ENCODE data around the gene STKLD1. TPM values are rescaled to one million over a fixed set of nuclear protein-coding genes. Genes with fewer than 3 reads are reported as not detected.
A peak's percentile ranks its signal among the peaks of the same experiment; 100 is the strongest.

Gene STKLD1
- total RNA-seq, 2 donors from 2014 or later, result 0.77 TPM; not detected in 1

GRCh38 chr9:133351526-133351907 is 24.6 kb upstream of the STKLD1 start:
- Mint-ChIP-seq H3K27ac (no peak overlapping the region), H3K4me1 (peaks cover 27% of the 10 kb centered on the region), H3K36me3 (ENCODE audit: low read depth) (peaks cover 66% of the 10 kb centered on the region), H3K4me3 (no peak overlapping the region), H3K9me3 (no peaks in the 10 kb centered on the region), H3K27me3 (no peaks in the 10 kb centered on the region)
- ATAC-seq (replicated peaks), result no peak

- peaks cover 61% of the 10 kb centered on the region for H3K36me3 Mint-ChIP-seq (ENCODE audit: low read depth)
- H3K27ac Mint-ChIP-seq, result no peak overlapping the region
- H3K27me3 Mint-ChIP-seq, result no peaks in the 10 kb centered on the region
- no peaks in the 10 kb centered on the region for H3K9me3 Mint-ChIP-seq
- H3K4me3 Mint-ChIP-seq, result no peak overlapping the region
- peaks cover 22% of the 10 kb centered on the region for H3K4me1 Mint-ChIP-seq
- ATAC-seq (replicated peaks), result no peak
These were observed 24.1 kb upstream of the STKLD1 start for GRCh38 chr9:133351908-133352634.

GRCh38 chr9:133352635-133353340 is 23.4 kb upstream of the STKLD1 start:
- no peak for ATAC-seq (replicated peaks)
- Mint-ChIP-seq H3K4me3 (no peak overlapping the region), H3K27ac (peak overlapping the region; percentile 72), H3K4me1 (peaks cover 23% of the 10 kb centered on the region), H3K27me3 (no peaks in the 10 kb centered on the region), H3K36me3 (ENCODE audit: low read depth) (peaks cover 60% of the 10 kb centered on the region), H3K9me3 (no peaks in the 10 kb centered on the region)

DNA sequence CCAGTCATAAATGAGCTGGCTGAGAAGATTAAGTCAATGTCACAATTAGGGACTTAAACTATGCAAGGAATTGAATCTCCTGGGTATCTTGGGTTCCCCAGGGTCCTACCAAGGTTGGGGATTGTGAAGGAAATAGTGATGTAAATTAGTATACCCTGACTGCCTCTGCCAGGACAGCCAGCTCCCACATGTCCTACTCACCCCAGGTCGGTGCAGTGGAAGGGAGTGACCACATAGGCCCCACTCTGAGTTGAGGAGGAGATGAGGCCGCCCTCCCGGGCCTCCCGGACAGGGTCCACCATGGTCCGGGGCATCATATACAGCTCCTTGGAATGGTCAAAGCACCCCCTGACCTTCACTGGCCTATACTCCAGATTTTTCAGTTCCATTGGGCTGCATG is 22.6 kb upstream of the STKLD1 start:
- no peak overlapping the region for H3K4me3 Mint-ChIP-seq
- H3K36me3 Mint-ChIP-seq (ENCODE audit: low read depth), result peaks cover 60% of the 10 kb centered on the region
- H3K27ac Mint-ChIP-seq, result peak overlapping the region; percentile 72
- peaks cover 31% of the 10 kb centered on the region for H3K4me1 Mint-ChIP-seq
- ATAC-seq (replicated peaks), result no peak
- no peaks in the 10 kb centered on the region for H3K27me3 Mint-ChIP-seq
- no peaks in the 10 kb centered on the region for H3K9me3 Mint-ChIP-seq

DNA sequence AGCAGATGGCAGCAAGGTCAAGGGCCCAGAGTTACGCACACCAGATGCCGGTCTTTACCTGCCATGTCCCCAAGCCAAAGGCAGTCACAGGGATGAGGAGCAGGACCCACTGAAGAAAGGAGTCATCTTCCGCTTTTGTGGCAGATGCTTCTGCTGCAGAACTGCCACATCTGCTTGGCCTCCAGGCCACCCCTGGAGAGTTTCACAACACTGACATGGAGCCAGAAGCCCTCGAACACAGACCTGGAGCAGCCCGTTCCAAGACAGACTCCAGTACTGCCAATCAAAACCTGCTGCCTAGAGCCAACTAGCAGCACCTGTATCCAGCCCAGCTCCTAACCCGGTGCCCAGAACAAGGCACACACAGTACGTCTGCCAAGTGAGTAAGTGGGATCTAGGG is 21.4 kb upstream of the STKLD1 start:
- H3K4me3 Mint-ChIP-seq, result peak overlapping the region; percentile 77
- H3K27ac Mint-ChIP-seq, result no peak overlapping the region
- H3K9me3 Mint-ChIP-seq, result no peaks in the 10 kb centered on the region
- no peak for ATAC-seq (replicated peaks)
- peaks cover 26% of the 10 kb centered on the region for H3K4me1 Mint-ChIP-seq
- no peaks in the 10 kb centered on the region for H3K27me3 Mint-ChIP-seq
- peaks cover 58% of the 10 kb centered on the region for H3K36me3 Mint-ChIP-seq (ENCODE audit: low read depth)

GRCh38 chr9:133355881-133356357 is 20.2 kb upstream of the STKLD1 start:
- no peaks in the 10 kb centered on the region for H3K9me3 Mint-ChIP-seq
- peaks cover 58% of the 10 kb centered on the region for H3K36me3 Mint-ChIP-seq (ENCODE audit: low read depth)
- H3K27me3 Mint-ChIP-seq, result no peaks in the 10 kb centered on the region
- ATAC-seq (replicated peaks), result peak; percentile 42
- H3K4me1 Mint-ChIP-seq, result peaks cover 28% of the 10 kb centered on the region
- H3K27ac Mint-ChIP-seq, result peak overlapping the region; percentile 77
- peak overlapping the region; percentile 77 for H3K4me3 Mint-ChIP-seq

- peak; percentile 91 for ATAC-seq (replicated peaks)
- Mint-ChIP-seq H3K4me1 (peaks cover 34% of the 10 kb centered on the region), H3K4me3 (peak within 1 kb of the TSS; percentile 77), H3K9me3 (no peaks in the 10 kb centered on the region), H3K36me3 (ENCODE audit: low read depth) (peaks cover 58% of the 10 kb centered on the region), H3K27me3 (no peaks in the 10 kb centered on the region), H3K27ac (peak within 1 kb of the TSS; percentile 77)
These were observed 19.6 kb upstream of the STKLD1 start, which contains the start of the genes SURF1 and SURF2 for GRCh38 chr9:133356391-133357091. SURF1 (minus strand) TSS chr9:133356487; CDS start chr9:133356453, 34 bp downstream. SURF2 (plus strand) TSS chr9:133356550; CDS start chr9:133356593, 43 bp downstream.

DNA sequence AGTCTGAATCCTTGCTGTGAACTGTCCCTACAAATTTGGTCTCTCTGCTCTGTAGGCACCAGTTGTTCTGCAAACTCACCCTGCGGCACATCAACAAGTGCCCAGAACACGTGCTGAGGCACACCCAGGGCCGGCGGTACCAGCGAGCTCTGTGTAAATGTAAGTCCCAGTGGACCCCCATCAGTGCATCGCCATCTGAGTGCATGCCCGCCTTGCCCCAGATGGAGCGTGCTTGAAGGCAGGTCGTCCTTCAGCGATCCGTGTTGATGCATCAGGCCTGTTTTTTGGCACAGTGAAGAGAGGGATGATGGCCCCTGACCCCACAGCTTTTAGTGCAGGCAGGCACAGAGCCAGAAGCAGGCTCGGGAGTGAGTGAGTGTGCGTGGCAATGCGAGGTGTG is 18.5 kb upstream of the STKLD1 start:
- H3K36me3 Mint-ChIP-seq (ENCODE audit: low read depth), result peaks cover 59% of the 10 kb centered on the region
- H3K27me3 Mint-ChIP-seq, result no peaks in the 10 kb centered on the region
- ATAC-seq (replicated peaks), result no peak
- H3K4me1 Mint-ChIP-seq, result peaks cover 41% of the 10 kb centered on the region
- peak overlapping the region; percentile 77 for H3K4me3 Mint-ChIP-seq
- H3K9me3 Mint-ChIP-seq, result no peaks in the 10 kb centered on the region
- peak overlapping the region; percentile 55 for H3K27ac Mint-ChIP-seq

- Mint-ChIP-seq H3K27me3 (no peaks in the 10 kb centered on the region), H3K27ac (peak overlapping the region; percentile 55), H3K4me1 (peaks cover 35% of the 10 kb centered on the region), H3K36me3 (ENCODE audit: low read depth) (peaks cover 69% of the 10 kb centered on the region), H3K4me3 (peak overlapping the region; percentile 77), H3K9me3 (no peaks in the 10 kb centered on the region)
- ATAC-seq (replicated peaks), result no peak
These were observed 16.6 kb upstream of the STKLD1 start for GRCh38 chr9:133359399-133360175.

DNA sequence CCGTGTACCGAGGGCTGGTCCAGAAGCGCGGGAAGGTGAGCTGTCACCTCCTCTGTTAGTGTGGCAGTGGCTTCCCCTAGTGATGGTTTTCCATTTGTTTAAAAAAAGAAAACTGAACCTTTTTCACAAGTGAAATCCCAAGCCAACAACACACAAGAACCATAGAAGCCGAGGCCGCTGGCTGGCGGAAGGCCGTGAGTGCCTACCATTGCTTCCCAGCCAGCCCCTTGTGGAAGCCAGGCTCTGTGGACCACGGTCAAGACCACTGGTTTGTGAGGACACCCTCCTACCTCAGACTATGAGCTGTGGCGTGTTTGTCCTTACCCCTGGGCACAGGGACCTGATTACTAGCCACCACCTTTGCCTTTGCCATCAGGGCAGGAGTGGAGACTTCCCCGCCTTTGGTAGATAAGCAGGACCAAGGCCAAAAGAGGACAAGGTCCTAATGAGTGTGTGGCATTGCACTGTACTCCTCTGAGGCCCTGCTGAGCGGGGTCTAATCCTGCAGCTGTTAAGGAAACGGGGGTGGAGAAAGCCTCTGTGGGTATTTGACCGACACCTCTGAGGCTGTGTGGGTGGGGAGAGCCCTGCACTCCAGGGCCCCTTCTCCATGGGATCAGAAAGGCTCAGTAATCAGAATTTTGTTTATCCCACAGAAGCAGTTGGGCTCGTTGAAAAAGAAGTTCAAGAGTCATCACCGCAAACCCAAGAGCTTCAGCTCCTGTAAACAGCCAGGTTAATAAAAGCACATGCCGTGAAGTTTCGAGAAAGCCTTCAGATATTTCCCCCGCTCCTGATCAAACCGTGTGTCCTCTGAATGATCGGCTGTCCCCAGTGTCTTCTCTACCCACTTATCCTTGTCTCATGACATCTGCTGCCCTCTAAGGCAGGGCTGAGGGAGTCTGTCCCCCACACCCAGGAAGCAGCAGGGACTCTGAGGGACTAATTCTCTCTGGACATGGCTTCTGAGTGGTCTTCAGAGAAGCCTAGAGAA is 15.5 kb upstream of the STKLD1 start:
- peaks cover 35% of the 10 kb centered on the region for H3K4me1 Mint-ChIP-seq

DNA sequence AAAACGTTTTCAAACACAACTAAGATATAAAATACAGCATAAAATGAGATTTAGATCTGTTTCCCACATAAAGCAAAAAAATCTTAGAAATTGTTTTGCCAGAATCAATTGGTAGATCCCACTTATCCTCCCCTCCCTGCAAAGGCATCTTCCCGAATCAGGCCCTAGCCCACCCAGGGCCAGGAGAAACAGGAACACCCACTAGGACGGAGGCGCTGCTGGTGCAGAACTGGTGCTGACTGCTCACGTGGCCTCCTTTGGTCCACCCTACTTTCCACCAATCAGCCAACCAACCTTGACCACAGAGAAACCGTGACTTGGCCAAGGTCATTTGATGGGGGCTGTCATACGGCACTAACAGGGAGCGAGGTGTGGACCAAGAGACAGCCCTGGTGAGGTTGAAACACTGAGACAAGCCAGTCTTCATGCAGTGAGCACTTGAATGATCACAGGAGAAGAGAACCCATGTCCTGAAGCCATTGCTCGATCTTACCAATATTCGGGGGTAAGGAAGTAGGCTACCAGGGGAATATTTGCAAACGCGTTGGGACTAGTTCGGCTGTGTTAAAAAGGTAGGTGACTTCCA is 14.6 kb upstream of the STKLD1 start:
- peaks cover 90% of the 10 kb centered on the region for H3K36me3 Mint-ChIP-seq (ENCODE audit: low read depth)
- no peak for ATAC-seq (replicated peaks)
- no peaks in the 10 kb centered on the region for H3K27me3 Mint-ChIP-seq
- H3K27ac Mint-ChIP-seq, result peak overlapping the region; percentile 55
- peaks cover 35% of the 10 kb centered on the region for H3K4me1 Mint-ChIP-seq
- H3K4me3 Mint-ChIP-seq, result peak overlapping the region; percentile 41
- H3K9me3 Mint-ChIP-seq, result no peaks in the 10 kb centered on the region

More for the DNA sequence above, 15.5 kb upstream of the STKLD1 start:
- H3K27me3 Mint-ChIP-seq, result no peaks in the 10 kb centered on the region
- ATAC-seq (replicated peaks), result peak; percentile 20
- H3K4me3 Mint-ChIP-seq, result peak overlapping the region; percentile 41
- no peaks in the 10 kb centered on the region for H3K9me3 Mint-ChIP-seq
- H3K36me3 Mint-ChIP-seq (ENCODE audit: low read depth), result peaks cover 80% of the 10 kb centered on the region
- H3K27ac Mint-ChIP-seq, result peak overlapping the region; percentile 55

DNA sequence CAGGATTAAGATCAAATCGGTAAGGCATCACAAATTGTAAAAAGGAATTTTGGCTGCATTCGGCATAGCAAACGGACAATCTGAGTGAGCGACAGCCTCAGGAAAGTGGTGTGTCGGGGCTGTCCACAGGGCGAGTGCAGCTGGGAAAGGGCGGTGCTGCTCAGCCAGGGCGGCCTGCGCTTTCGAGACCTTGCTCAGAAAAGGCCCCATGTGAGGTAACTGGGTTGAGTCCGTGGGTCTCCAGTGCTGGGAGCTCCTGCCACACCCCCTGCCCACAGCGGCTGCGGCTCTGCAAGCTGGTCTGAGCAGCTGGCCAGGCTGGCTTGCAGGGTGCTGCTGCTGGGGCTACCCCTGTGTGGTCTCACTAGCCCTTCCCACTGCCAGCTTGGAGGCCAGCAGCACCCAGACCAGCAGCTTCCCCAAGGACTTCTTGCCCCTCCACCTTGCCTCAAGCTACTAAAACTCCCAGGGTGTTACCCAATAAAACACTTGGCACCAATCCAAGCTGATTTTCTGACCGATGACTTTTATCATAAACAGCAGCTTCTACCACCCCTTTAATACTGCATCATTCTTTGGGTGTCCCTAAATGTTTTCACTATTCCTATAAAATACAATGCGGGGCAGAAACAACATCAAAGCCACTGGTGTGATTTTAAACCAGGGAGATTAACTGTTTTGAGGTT is 13.7 kb upstream of the STKLD1 start:
- Mint-ChIP-seq H3K36me3 (ENCODE audit: low read depth) (peaks cover 98% of the 10 kb centered on the region), H3K27ac (peak overlapping the region; percentile 55), H3K4me1 (peaks cover 35% of the 10 kb centered on the region), H3K27me3 (no peaks in the 10 kb centered on the region), H3K4me3 (no peak overlapping the region), H3K9me3 (no peaks in the 10 kb centered on the region)
- no peak for ATAC-seq (replicated peaks)
